ENCODE data around the gene NT5DC1. TPM values are rescaled to one million over a fixed set of nuclear protein-coding genes. Genes with fewer than 3 reads are reported as not detected.

The NT5DC1 gene
- polyA plus RNA-seq, 1 of the 3 experiments (the other 2 are of a cell fraction) = 20.3 TPM

DNA sequence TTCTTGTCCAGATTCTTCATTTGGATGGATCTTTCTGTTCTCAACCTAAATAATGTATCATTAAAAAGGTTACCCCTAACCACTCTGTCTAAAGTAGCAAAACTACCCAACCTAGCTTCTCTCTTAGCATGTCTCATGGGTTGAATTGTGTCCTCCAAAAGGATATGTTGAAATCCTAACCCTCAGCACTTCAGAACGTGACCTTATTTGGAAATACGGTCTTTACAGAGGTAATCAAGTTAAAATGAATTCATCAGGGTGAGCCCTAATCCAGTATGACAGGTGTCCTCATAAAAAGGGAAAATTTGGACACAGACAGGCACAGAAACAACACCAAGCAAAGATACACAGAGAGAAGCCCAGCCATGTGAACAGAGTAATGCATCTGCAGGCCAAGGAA, 33.9 kb upstream of the NT5DC1 start (continued):
- TF ChIP-seq, protein P1, sequence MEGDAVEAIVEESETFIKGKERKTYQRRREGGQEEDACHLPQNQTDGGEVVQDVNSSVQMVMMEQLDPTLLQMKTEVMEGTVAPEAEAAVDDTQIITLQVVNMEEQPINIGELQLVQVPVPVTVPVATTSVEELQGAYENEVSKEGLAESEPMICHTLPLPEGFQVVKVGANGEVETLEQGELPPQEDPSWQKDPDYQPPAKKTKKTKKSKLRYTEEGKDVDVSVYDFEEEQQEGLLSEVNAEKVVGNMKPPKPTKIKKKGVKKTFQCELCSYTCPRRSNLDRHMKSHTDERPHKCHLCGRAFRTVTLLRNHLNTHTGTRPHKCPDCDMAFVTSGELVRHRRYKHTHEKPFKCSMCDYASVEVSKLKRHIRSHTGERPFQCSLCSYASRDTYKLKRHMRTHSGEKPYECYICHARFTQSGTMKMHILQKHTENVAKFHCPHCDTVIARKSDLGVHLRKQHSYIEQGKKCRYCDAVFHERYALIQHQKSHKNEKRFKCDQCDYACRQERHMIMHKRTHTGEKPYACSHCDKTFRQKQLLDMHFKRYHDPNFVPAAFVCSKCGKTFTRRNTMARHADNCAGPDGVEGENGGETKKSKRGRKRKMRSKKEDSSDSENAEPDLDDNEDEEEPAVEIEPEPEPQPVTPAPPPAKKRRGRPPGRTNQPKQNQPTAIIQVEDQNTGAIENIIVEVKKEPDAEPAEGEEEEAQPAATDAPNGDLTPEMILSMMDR (IDR thresholded peaks at IDR 0.05) = no peak
- TF ChIP-seq JUND (IDR thresholded peaks at IDR 0.05) = no peak
- TF ChIP-seq SMC3 (IDR thresholded peaks at IDR 0.05; ENCODE audit: low read depth, low read length) = no peak
- TF ChIP-seq YY1 (IDR thresholded peaks at IDR 0.05; ENCODE audit: low read depth) = no peak
- no peak for TF ChIP-seq MEF2A (IDR thresholded peaks at IDR 0.05; ENCODE audit: borderline replicate concordance, low read depth)
- no peak for TF ChIP-seq GABPA (IDR thresholded peaks at IDR 0.05; ENCODE audit: low read depth)
- no peak for TF ChIP-seq USF2 (IDR thresholded peaks at IDR 0.05; ENCODE audit: borderline replicate concordance, low read depth, low read length)
- TF ChIP-seq RFX5 (IDR thresholded peaks at IDR 0.05; ENCODE audit: low read length) = no peak

- Histone ChIP-seq H3F3A (replicated peaks; ENCODE audit: insufficient read depth) (no peaks in the 10 kb centered on the region), H3K9ac (no peak overlapping the region), H3K9me3 (no peaks in the 10 kb centered on the region), H3K27ac (ENCODE audit: low read depth in 2 of 2, low read length in 1 of 2) (no peak overlapping the region), H3K4me1 (ENCODE audit: control insufficient read depth in 1 of 2, insufficient read depth in 2 of 2, low read depth in 1 of 2, low read length in 1 of 2) (no peaks in the 10 kb centered on the region; a peak in 1 of 4 replicates), H3K4me2 (no peak overlapping the region), H3K36me3 (replicated peaks in 1 of 2; ENCODE audit: control insufficient read depth in 1 of 2, insufficient read depth in 2 of 2, low read length in 1 of 2) (no peaks in the 10 kb centered on the region), H3K9me2 (no peaks in the 10 kb centered on the region), H2AFZ (ENCODE audit: low read depth) (no peak overlapping the region), H3K79me2 (ENCODE audit: insufficient read depth) (no peaks in the 10 kb centered on the region), H3K4me3 (ENCODE audit: low read depth in 2 of 2, low read length in 1 of 2) (no peak overlapping the region), H4K20me1 (ENCODE audit: insufficient read depth) (no peaks in the 10 kb centered on the region), H3K27me3 (ENCODE audit: insufficient read depth) (no peaks in the 10 kb centered on the region)
- no peak for DNase-seq
- CTCF ChIA-PET = interaction anchor here (0.7 to 1.1 kb wide), 2 partner anchors 14 to 147 kb away, joined by 3 read pairs; no protein-coding TSS in a partner anchor
- POLR2A ChIA-PET = no interaction called here
- WGBS (ENCODE audit: low lambda C conversion rate) = 93% methylated on average over 1 of the region's 1 CpG
- no peak for TF ChIP-seq TAF1 (IDR thresholded peaks at IDR 0.05; ENCODE audit: borderline replicate concordance, low read depth, low read length)
- no peak for TF ChIP-seq USF2 (IDR thresholded peaks at IDR 0.05; ENCODE audit: borderline replicate concordance, low read depth, low read length)
- TF ChIP-seq CHD2 (IDR thresholded peaks at IDR 0.05; ENCODE audit: low read length, partially characterized antibody) = no peak
- no peak for TF ChIP-seq POLR2AphosphoS5 (IDR thresholded peaks at IDR 0.05; ENCODE audit: low read depth, low read length)
- TF ChIP-seq SMC3 (IDR thresholded peaks at IDR 0.05; ENCODE audit: low read depth, low read length) = no peak
- no peak for TF ChIP-seq USF1 (IDR thresholded peaks at IDR 0.05; ENCODE audit: borderline replicate concordance, low read depth)
- TF ChIP-seq EP300 (IDR thresholded peaks at IDR 0.05; ENCODE audit: borderline replicate concordance in 1 of 2, low read depth in 1 of 2, low read length in 1 of 2) = no peak
Measured at GRCh38 chr6:116070101-116070500, 30.6 kb upstream of the NT5DC1 start.
